ENCODE results near the gene CTRB1. TPM values are rescaled to one million over a fixed set of nuclear protein-coding genes. Genes with fewer than 3 reads are reported as not detected.

Gene CTRB1
- total and polyA plus RNA-seq, 4 donors, result 3.4 to 17.4 (median 6.3) TPM

GRCh38 chr16:75189638-75190245, 29.0 kb upstream of the CTRB1 start:
- 80 to 83% methylated on average over 8 of the region's 8 CpGs for WGBS, 2 donors
- ATAC-seq (ENCODE audit: low FRiP score) (no peak), DNase-seq (peak in 1 of 2 donors; percentile 40)
- no peaks in the 10 kb centered on the region for H3K36me3 ChIP-seq (ENCODE audit: control insufficient read depth in 1 of 2, insufficient read depth in 2 of 2, low read length in 1 of 2)
- no peak overlapping the region for H3K27ac ChIP-seq (ENCODE audit: low read depth in 1 of 2, low read length in 2 of 2)
- no peaks in the 10 kb centered on the region for H3K9me3 ChIP-seq (ENCODE audit: control insufficient read depth, low read length)
- no peak overlapping the region for H3K4me3 ChIP-seq (ENCODE audit: low read length in 2 of 2)
- H3K27me3 ChIP-seq (ENCODE audit: control insufficient read depth in 1 of 2, insufficient read depth in 2 of 2, low read length in 1 of 2), result no peaks in the 10 kb centered on the region
- no peaks in the 10 kb centered on the region for H3K4me1 ChIP-seq (ENCODE audit: control insufficient read depth in 1 of 2, insufficient read depth in 2 of 2, low read length in 2 of 2)
- intact Hi-C loops (cut with DNase I), result loop anchor here in 1 of 2 donors (10.0 kb wide), 1 partner anchor 575 kb away; no protein-coding TSS in a partner anchor

GRCh38 chr16:75192606-75193264, 26.1 kb upstream of the CTRB1 start:
- Histone ChIP-seq H3K9me3 (ENCODE audit: control insufficient read depth, low read length) (no peaks in the 10 kb centered on the region), H3K27ac (ENCODE audit: low read depth in 1 of 2, low read length in 2 of 2) (no peak overlapping the region), H3K4me1 (ENCODE audit: control insufficient read depth in 1 of 2, insufficient read depth in 2 of 2, low read length in 2 of 2) (no peaks in the 10 kb centered on the region), H3K36me3 (ENCODE audit: control insufficient read depth in 1 of 2, insufficient read depth in 2 of 2, low read length in 1 of 2) (no peaks in the 10 kb centered on the region), H3K4me3 (ENCODE audit: low read length in 2 of 2) (no peak overlapping the region), H3K27me3 (ENCODE audit: control insufficient read depth in 1 of 2, insufficient read depth in 2 of 2, low read length in 1 of 2) (no peaks in the 10 kb centered on the region)
- peak in 1 of 2 donors; percentile 61 for DNase-seq
- no peak for ATAC-seq (ENCODE audit: low FRiP score)
- 94 to 95% methylated on average over 21 of the region's 21 CpGs for WGBS, 2 donors
- intact Hi-C loops (cut with DNase I), result loop anchor here in 1 of 2 donors (10.0 kb wide), 1 partner anchor 572 kb away; no protein-coding TSS in a partner anchor

DNA sequence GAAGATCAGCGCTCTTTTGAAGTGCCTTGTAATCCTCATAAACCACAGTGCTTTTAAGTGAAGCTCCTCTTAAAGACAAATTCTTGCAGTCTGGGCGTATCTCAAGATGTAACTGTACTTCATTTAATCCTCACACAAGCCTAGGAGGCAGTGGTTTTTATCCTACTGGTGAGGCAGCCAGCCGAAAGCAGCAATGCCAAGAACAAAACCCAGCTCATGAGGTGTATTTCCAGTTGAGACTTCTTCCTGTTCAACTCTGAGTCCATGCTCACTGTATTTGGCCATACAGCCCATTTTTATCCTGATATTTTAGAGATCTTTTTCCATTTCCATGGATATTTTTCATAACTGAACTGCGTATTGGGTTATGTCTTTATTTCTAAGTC, 25.5 kb upstream of the CTRB1 start:
- H3K27me3 ChIP-seq (ENCODE audit: control insufficient read depth in 1 of 2, insufficient read depth in 2 of 2, low read length in 1 of 2), result no peaks in the 10 kb centered on the region
- no peaks in the 10 kb centered on the region for H3K36me3 ChIP-seq (ENCODE audit: control insufficient read depth in 1 of 2, insufficient read depth in 2 of 2, low read length in 1 of 2)
- 83% methylated on average over 4 of the region's 4 CpGs for WGBS, 2 donors
- DNase-seq (no peak), ATAC-seq (ENCODE audit: low FRiP score) (no peak)
- intact Hi-C loops (cut with DNase I), result loop anchor here in 1 of 2 donors (10.0 kb wide), 1 partner anchor 572 kb away; no protein-coding TSS in a partner anchor
- no peak overlapping the region for H3K27ac ChIP-seq (ENCODE audit: low read depth in 1 of 2, low read length in 2 of 2)
- no peak overlapping the region for H3K4me3 ChIP-seq (ENCODE audit: low read length in 2 of 2)
- no peaks in the 10 kb centered on the region for H3K4me1 ChIP-seq (ENCODE audit: control insufficient read depth in 1 of 2, insufficient read depth in 2 of 2, low read length in 2 of 2)
- H3K9me3 ChIP-seq (ENCODE audit: control insufficient read depth, low read length), result no peaks in the 10 kb centered on the region

DNA sequence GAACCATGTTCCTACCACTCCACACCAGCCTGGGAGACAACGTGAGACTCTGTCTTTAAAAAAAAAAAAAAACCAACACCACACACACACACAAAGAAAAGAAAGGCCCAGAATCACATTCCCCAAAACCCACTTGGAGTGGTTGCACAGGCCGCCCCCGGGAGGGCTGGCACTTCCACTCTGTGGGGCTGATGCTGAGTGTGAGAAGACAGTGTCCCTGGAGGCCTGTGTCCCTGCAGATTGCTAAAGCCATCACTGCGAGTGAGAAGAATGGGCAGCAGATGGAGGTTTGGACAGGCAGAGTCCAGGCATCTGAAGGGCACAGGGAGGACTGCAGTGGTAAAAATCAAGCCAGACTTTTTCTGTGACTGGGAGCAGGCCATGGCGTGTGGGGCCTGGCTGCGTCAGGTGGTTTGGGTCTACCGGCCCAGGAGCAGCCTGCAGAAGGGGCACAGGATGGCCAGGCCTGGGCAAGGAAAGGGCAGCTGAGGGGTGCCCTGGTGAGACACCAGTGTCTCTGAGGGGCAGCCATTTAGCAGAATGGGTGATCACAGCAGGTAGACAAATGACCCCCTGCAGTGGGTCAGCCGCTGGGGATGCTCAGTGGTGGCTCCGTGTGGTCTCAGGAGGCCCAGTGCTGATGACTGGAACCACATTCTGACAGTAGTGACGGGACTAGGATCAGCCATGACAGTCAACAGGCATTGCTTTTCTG, 24.9 kb upstream of the CTRB1 start:
- Histone ChIP-seq H3K9me3 (ENCODE audit: control insufficient read depth, low read length) (no peaks in the 10 kb centered on the region), H3K4me1 (ENCODE audit: control insufficient read depth in 1 of 2, insufficient read depth in 2 of 2, low read length in 2 of 2) (no peaks in the 10 kb centered on the region), H3K27ac (ENCODE audit: low read depth in 1 of 2, low read length in 2 of 2) (no peak overlapping the region), H3K4me3 (ENCODE audit: low read length in 2 of 2) (no peak overlapping the region), H3K27me3 (ENCODE audit: control insufficient read depth in 1 of 2, insufficient read depth in 2 of 2, low read length in 1 of 2) (no peaks in the 10 kb centered on the region), H3K36me3 (ENCODE audit: control insufficient read depth in 1 of 2, insufficient read depth in 2 of 2, low read length in 1 of 2) (no peaks in the 10 kb centered on the region)
- WGBS, 2 donors, result 76 to 81% methylated on average over 10 of the region's 10 CpGs
- DNase-seq (peak in 1 of 2 donors; percentile 33), ATAC-seq (ENCODE audit: low FRiP score) (no peak)
- intact Hi-C loops (cut with DNase I), result loop anchor here in 1 of 2 donors (10.0 kb wide), 1 partner anchor 571 kb away; no protein-coding TSS in a partner anchor

DNA sequence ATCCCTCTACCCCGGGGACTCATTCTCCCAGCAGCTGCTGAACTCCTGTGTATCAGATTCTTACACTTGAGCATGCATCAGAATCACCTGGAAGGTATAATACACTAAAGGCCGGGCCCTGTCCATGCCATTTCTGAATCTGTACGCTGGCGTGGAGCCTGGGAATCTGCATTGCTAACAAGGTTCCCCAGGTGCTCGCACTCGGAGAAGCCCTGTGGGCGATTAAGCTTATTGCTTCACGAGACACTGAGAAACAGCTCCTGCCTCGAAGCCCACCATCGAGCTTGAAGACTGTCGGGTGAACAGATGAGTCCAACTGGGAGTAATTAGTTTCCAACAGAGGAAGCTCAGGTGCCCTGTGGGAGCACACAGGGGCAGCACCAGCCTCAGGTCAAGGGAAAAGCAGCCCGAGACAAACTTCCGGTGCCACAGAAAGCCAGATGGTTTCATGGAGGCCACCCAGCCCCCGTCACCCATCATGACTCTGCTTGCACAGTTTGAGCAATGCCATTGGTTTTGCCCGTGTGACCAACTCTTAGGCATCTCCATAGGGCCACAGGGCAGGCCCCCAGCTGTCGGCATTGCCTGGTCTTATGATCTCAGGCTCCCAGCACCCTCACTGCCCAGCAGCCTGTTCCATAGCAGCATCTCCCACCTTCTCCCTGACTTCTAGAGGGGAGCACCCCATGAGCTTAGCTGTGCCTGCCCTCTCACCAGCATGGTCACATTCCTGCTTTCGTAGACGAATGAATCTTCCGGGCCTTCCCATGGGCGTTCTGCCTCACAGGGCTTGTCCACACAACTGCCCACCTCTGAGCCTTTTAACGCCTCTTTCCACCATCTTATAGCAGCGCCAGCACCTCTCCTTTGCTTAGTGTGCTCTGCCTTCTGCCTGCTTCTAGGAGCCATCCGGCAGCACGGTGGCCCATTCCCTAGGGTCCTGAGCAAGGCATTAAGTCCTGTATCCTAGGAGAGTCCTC, 22.7 kb upstream of the CTRB1 start:
- intact Hi-C loops (cut with DNase I), result loop anchor here (5.0 to 10.0 kb wide), 4 partner anchors 271 to 569 kb away; no protein-coding TSS in a partner anchor
- no peak for ATAC-seq (ENCODE audit: low FRiP score)
- Histone ChIP-seq H3K27ac (ENCODE audit: low read depth in 1 of 2, low read length in 2 of 2) (no peak overlapping the region), H3K27me3 (ENCODE audit: control insufficient read depth in 1 of 2, insufficient read depth in 2 of 2, low read length in 1 of 2) (no peaks in the 10 kb centered on the region), H3K4me1 (ENCODE audit: control insufficient read depth in 1 of 2, insufficient read depth in 2 of 2, low read length in 2 of 2) (no peaks in the 10 kb centered on the region), H3K36me3 (ENCODE audit: control insufficient read depth in 1 of 2, insufficient read depth in 2 of 2, low read length in 1 of 2) (no peaks in the 10 kb centered on the region), H3K4me3 (ENCODE audit: low read length in 2 of 2) (no peak overlapping the region), H3K9me3 (ENCODE audit: control insufficient read depth, low read length) (no peaks in the 10 kb centered on the region)
- DNase-seq, result peak in 1 of 2 donors; percentile 64
- WGBS, 2 donors, result 83 to 85% methylated on average over 24 of the region's 24 CpGs

DNA sequence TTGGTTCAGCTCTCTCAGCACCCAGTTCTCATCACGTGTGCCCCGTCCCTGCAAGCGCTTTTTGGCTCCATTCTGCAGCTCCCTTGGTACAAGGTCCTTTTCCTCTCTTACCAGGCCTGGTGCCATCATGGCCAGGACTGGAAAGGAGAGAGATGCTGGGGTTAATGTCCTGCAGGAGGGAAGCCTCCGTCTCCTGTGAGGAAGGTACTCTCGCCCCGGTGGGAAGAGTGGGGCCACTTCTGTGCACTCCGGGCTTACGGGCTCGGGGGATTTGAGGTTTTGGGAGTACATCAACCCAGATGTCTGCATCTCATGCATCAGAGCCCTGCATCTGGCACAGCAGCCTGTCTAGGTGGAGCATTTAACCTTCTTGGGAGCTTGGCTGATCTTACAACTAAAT, 22.0 kb upstream of the CTRB1 start:
- ATAC-seq (ENCODE audit: low FRiP score) (no peak), DNase-seq (peak in 1 of 2 donors; percentile 38)
- Histone ChIP-seq H3K9me3 (ENCODE audit: control insufficient read depth, low read length) (no peaks in the 10 kb centered on the region), H3K4me3 (ENCODE audit: low read length in 2 of 2) (no peak overlapping the region), H3K4me1 (ENCODE audit: control insufficient read depth in 1 of 2, insufficient read depth in 2 of 2, low read length in 2 of 2) (no peaks in the 10 kb centered on the region), H3K27me3 (ENCODE audit: control insufficient read depth in 1 of 2, insufficient read depth in 2 of 2, low read length in 1 of 2) (no peaks in the 10 kb centered on the region), H3K27ac (ENCODE audit: low read depth in 1 of 2, low read length in 2 of 2) (no peak overlapping the region), H3K36me3 (ENCODE audit: control insufficient read depth in 1 of 2, insufficient read depth in 2 of 2, low read length in 1 of 2) (no peaks in the 10 kb centered on the region)
- WGBS, 2 donors, result 69% methylated on average over 9 of the region's 9 CpGs
- intact Hi-C loops (cut with DNase I), result loop anchor here (5.0 to 10.0 kb wide), 4 partner anchors 270 to 568 kb away; no protein-coding TSS in a partner anchor

DNA sequence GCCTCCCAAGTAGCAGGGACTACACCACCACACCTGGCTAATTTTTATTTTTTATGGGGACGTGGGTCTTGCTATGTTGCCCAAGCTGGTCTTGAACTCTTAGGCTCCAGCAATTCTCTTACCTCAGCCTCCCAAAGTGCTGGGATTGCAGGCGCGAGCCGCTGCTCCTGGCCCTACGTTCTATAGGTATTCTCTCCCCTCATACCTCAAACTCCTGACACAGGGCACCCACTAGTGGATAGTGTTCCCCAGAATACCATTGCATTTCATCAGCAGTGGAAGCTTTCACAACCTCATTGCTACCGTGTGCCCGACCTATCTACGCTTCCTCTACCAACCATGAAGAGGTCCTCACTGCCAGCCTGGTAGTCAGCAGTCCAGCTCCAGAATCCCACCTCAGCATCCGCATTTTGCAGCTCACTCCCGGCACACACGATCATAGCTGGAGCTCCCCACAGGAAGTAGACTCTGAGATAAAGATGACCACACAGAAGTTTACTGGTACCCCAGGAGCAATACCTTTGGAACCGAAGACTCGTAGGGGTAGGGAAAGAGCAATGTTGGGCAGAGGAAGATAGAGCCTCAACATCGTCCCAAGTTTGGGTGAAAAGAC, 21.2 kb upstream of the CTRB1 start:
- intact Hi-C loops (cut with DNase I), result loop anchor here (5.0 to 10.0 kb wide), 4 partner anchors 270 to 567 kb away; no protein-coding TSS in a partner anchor
- no peak for ATAC-seq (ENCODE audit: low FRiP score)
- no peaks in the 10 kb centered on the region for H3K27me3 ChIP-seq (ENCODE audit: control insufficient read depth in 1 of 2, insufficient read depth in 2 of 2, low read length in 1 of 2)
- WGBS, 2 donors, result 60 to 64% methylated on average over 14 of the region's 14 CpGs
- no peaks in the 10 kb centered on the region for H3K9me3 ChIP-seq (ENCODE audit: control insufficient read depth, low read length)
- peak in 1 of 2 donors; percentile 31 for DNase-seq
- H3K36me3 ChIP-seq (ENCODE audit: control insufficient read depth in 1 of 2, insufficient read depth in 2 of 2, low read length in 1 of 2), result no peaks in the 10 kb centered on the region
- H3K27ac ChIP-seq (ENCODE audit: low read depth in 1 of 2, low read length in 2 of 2), result no peak overlapping the region
- H3K4me3 ChIP-seq (ENCODE audit: low read length in 2 of 2), result no peak overlapping the region
- H3K4me1 ChIP-seq (ENCODE audit: control insufficient read depth in 1 of 2, insufficient read depth in 2 of 2, low read length in 2 of 2), result no peaks in the 10 kb centered on the region

All from aorta (tissue), 5 donors.